Breast epithelium (tissue), 4 donors: Measurements from ENCODE around the gene AHCTF1. TPM values are rescaled to one million over a fixed set of nuclear protein-coding genes. Genes with fewer than 3 reads are reported as not detected.
A peak's percentile ranks its signal among the peaks of the same experiment; 100 is the strongest.

Source experiments
- DNase-seq, 2 donors: peaks; one replicate each; pipeline ENCODE4 v3.0.0-alpha.2; 2019; ENCODE audit warnings: low spot score in 2 of 2
- H3K27ac ChIP-seq, 2 donors: fragments of 200-600 bp; sonication (generic) in 1 of 2; one replicate each; pipeline ENCODE4 v1.5.1; 2016 to 2019; ENCODE audit warnings: mild to moderate bottlenecking in 1 of 2
- H3K27me3 ChIP-seq, 2 donors: fragments of 200-600 bp; sonication (generic) in 1 of 2; one replicate each; pipeline versions ENCODE4 v1.5.1 to v1.6.0; 2017 to 2019; ENCODE audit warnings: control low read depth in 1 of 2, mild to moderate bottlenecking in 1 of 2
- H3K36me3 ChIP-seq: fragments of 200-600 bp; one replicate; pipeline ENCODE4 v1.5.1; 2019
- H3K4me1 ChIP-seq, 2 donors: fragments of 200-600 bp; sonication (generic); one replicate each; pipeline ENCODE4 v1.5.1; 2016 to 2019; ENCODE audit warnings: control low read depth in 1 of 2
- H3K4me3 ChIP-seq, 3 donors: fragments of 200-600 bp; sonication (generic); 1 replicate in 2 of 3; 2 replicates in 1 of 3; pipeline ENCODE4 v1.5.1; 2016 to 2019; ENCODE audit warnings: mild to moderate bottlenecking in 3 of 3, moderate library complexity in 2 of 3
- H3K9me3 ChIP-seq, 2 donors: fragments of 200-600 bp; sonication (generic) in 1 of 2; one replicate each; pipeline ENCODE4 v1.5.1; 2016 to 2019; ENCODE audit warnings: control low read depth in 1 of 2
- POLR2A ChIP-seq: fragments of 450-650 bp; IDR thresholded peaks from one replicate; pipeline ENCODE4 v1.6.1; 2016; ENCODE audit warnings: antibody characterized with exemption, mild to moderate bottlenecking, moderate library complexity
- POLR2AphosphoS5 ChIP-seq, 3 donors: sonication (generic); formaldehyde crosslinking; IDR thresholded peaks; one replicate each; pipeline ENCODE4 v1.6.1; 2017; ENCODE audit warnings: antibody characterized with exemption in 3 of 3
- intact Hi-C: fragments of 100-400 bp; cut with DNase I; formaldehyde crosslinking; loops from one replicate; pipeline ENCODE4 v1.15.1; 2023; ENCODE audit warnings: low total_unique reads
- total RNA-seq, 3 donors: library from RNA; depleted of rRNA; stranded (reverse); fragments of >200 nt; gene quantifications; one replicate each; pipeline ENCODE4 v1.1.0, GENCODE V29; 2016
- TF ChIP-seq, protein P1 (sequence below), 3 donors: fragments of 450-650 bp; IDR thresholded peaks; one replicate each; pipeline ENCODE4 v1.5.1; 2016 to 2017; ENCODE audit warnings: antibody characterized with exemption in 3 of 3, mild to moderate bottlenecking in 3 of 3, moderate library complexity in 3 of 3

Gene AHCTF1
- total RNA-seq, 3 donors from 2014 or later, result 44.9 to 82.2 (median 55.9) TPM

DNA sequence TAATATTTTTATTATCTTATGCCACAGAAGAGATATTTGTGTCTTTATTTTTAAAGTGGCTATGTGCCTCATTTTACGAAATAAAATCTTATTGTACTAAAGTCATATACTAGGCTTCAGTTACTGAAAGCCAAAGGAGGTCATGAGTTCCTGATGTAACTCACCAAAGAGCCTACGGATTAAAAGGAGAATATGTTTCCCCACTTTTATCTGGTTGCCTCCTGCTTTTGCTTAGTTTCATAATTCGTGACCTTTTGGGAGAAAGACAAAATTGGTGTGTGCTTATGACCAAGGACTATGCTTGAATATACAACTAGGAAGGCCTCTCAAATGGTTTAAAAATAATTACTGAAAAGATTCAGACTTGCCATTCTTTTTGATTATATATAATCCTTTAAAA, 18.2 kb upstream of the AHCTF1 start:
- H3K4me1 ChIP-seq, result no peaks in the 10 kb centered on the region
- H3K36me3 ChIP-seq, result no peaks in the 10 kb centered on the region
- no peak for TF ChIP-seq POLR2AphosphoS5 (IDR thresholded peaks at IDR 0.05)
- no peak for TF ChIP-seq POLR2A
- TF ChIP-seq, protein P1, sequence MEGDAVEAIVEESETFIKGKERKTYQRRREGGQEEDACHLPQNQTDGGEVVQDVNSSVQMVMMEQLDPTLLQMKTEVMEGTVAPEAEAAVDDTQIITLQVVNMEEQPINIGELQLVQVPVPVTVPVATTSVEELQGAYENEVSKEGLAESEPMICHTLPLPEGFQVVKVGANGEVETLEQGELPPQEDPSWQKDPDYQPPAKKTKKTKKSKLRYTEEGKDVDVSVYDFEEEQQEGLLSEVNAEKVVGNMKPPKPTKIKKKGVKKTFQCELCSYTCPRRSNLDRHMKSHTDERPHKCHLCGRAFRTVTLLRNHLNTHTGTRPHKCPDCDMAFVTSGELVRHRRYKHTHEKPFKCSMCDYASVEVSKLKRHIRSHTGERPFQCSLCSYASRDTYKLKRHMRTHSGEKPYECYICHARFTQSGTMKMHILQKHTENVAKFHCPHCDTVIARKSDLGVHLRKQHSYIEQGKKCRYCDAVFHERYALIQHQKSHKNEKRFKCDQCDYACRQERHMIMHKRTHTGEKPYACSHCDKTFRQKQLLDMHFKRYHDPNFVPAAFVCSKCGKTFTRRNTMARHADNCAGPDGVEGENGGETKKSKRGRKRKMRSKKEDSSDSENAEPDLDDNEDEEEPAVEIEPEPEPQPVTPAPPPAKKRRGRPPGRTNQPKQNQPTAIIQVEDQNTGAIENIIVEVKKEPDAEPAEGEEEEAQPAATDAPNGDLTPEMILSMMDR (IDR thresholded peaks at IDR 0.05), result no peak
- no peaks in the 10 kb centered on the region for H3K9me3 ChIP-seq
- H3K27me3 ChIP-seq, result no peaks in the 10 kb centered on the region
- H3K4me3 ChIP-seq, result no peak overlapping the region
- intact Hi-C loops, result no loop called here
- no peak overlapping the region for H3K27ac ChIP-seq
- no peak for DNase-seq

- Histone ChIP-seq H3K27me3 (no peaks in the 10 kb centered on the region), H3K9me3 (no peaks in the 10 kb centered on the region), H3K4me3 (no peak overlapping the region), H3K36me3 (no peaks in the 10 kb centered on the region), H3K4me1 (no peaks in the 10 kb centered on the region), H3K27ac (peak overlapping the region in 1 of 2 donors; percentile 7)
- TF ChIP-seq, protein P1 (IDR thresholded peaks at IDR 0.05), result no peak
- TF ChIP-seq POLR2AphosphoS5 (IDR thresholded peaks at IDR 0.05), result peak in 2 of 3 donors; percentile 23 to 76
- TF ChIP-seq POLR2A, result no peak
- no peak for DNase-seq
- intact Hi-C loops, result no loop called here
Measured at GRCh38 chr1:246947255-246947654, 15.5 kb upstream of the AHCTF1 start.

DNA sequence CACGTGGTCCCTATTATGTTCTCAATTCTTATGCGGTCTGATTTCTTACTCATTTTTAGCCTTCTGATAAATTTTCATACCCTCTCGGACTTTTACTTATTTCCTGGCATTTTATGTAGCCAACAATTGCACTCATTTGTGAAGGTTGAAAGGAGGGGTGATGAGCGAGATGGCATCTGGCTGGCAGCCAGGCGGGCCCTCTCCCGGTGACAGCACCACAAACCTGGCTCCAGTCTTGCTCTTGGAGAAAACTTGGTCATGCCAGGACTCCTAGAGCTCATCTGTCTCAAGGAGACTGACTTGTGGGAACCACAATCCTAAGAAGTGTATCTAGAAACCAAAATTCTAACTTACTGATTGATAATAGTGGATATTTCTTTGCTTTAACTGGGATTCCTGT, 14.6 kb upstream of the AHCTF1 start:
- intact Hi-C loops, result no loop called here
- no peak for DNase-seq
- Histone ChIP-seq H3K27me3 (no peaks in the 10 kb centered on the region), H3K4me3 (no peak overlapping the region), H3K4me1 (no peaks in the 10 kb centered on the region), H3K9me3 (no peaks in the 10 kb centered on the region), H3K36me3 (no peaks in the 10 kb centered on the region), H3K27ac (no peak overlapping the region)
- TF ChIP-seq, protein P1 (IDR thresholded peaks at IDR 0.05), result no peak
- no peak for TF ChIP-seq POLR2AphosphoS5 (IDR thresholded peaks at IDR 0.05)
- no peak for TF ChIP-seq POLR2A

DNA sequence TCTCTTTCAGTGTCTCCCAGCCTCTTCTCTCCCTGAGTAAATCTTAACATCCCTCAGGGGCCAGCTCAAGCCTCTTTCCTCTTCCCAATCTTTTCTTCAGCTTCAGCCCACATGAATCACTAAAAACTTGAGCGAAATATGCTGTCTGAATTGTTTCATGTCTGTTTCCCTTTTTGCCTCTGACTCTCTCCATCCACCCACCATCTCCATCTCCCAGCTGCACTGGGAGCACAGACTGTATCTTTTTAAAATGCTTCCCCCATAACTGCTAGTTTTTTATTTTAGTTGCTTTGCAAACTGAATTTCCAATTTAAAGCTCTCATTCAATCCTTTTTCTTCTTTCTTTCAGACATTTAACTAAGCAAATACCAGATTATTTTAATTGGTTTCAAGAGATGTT, 3.0 kb upstream of the AHCTF1 start:
- no peak overlapping the region for H3K4me3 ChIP-seq
- H3K27ac ChIP-seq, result no peak overlapping the region

GRCh38 chr1:246933893-246934292, 2.1 kb upstream of the AHCTF1 start:
- TF ChIP-seq, protein P1 (IDR thresholded peaks at IDR 0.05), result no peak
- TF ChIP-seq POLR2AphosphoS5 (IDR thresholded peaks at IDR 0.05) (no peak), POLR2A (no peak)
- no peak for DNase-seq

More for the DNA sequence above, 3.0 kb upstream of the AHCTF1 start:
- no peak for DNase-seq
- no peaks in the 10 kb centered on the region for H3K36me3 ChIP-seq
- no peaks in the 10 kb centered on the region for H3K9me3 ChIP-seq
- TF ChIP-seq, protein P1 (IDR thresholded peaks at IDR 0.05), result no peak
- TF ChIP-seq POLR2A (no peak), POLR2AphosphoS5 (IDR thresholded peaks at IDR 0.05) (no peak)
- no peaks in the 10 kb centered on the region for H3K4me1 ChIP-seq
- intact Hi-C loops, result no loop called here
- no peaks in the 10 kb centered on the region for H3K27me3 ChIP-seq

More at GRCh38 chr1:246933893-246934292, 2.1 kb upstream of the AHCTF1 start:
- H3K27ac ChIP-seq, result no peak overlapping the region
- no peaks in the 10 kb centered on the region for H3K9me3 ChIP-seq
- no peaks in the 10 kb centered on the region for H3K27me3 ChIP-seq
- no peaks in the 10 kb centered on the region for H3K36me3 ChIP-seq
- no peak overlapping the region for H3K4me3 ChIP-seq
- H3K4me1 ChIP-seq, result no peaks in the 10 kb centered on the region
- intact Hi-C loops, result no loop called here
